Small intestine (tissue), 7 donors: ENCODE data around the gene CHKB. TPM values are rescaled to one million over a fixed set of nuclear protein-coding genes. Genes with fewer than 3 reads are reported as not detected.

ENCODE experiments used
- DNase-seq, 2 donors: peaks; one replicate each; pipeline versions ENCODE4 v3.0.0 to v3.0.0-alpha.2; 2013
- FAIRE-seq: peaks from 2 replicates; lab custom pipeline; 2012; peaks lifted over from hg19 to GRCh38; lab: Jason Lieb, UNC
- H3K27ac ChIP-seq, 3 donors: one replicate each; pipeline ENCODE4 v1.5.1; 2013; ENCODE audit warnings: low read length in 2 of 3, mild to moderate bottlenecking in 2 of 3, control low read depth in 1 of 3, inconsistent platforms in 1 of 3, low read depth in 1 of 3, moderate library complexity in 1 of 3
- H3K27me3 ChIP-seq, 3 donors: one replicate each; pipeline ENCODE4 v1.6.1; 2013; ENCODE audit warnings: low read length in 3 of 3, inconsistent platforms in 1 of 3; ENCODE audit not compliant: control insufficient read depth in 3 of 3, insufficient read depth in 3 of 3
- H3K36me3 ChIP-seq, 3 donors: one replicate each; pipeline ENCODE4 v1.6.1; 2013; ENCODE audit warnings: low read length in 3 of 3, inconsistent platforms in 1 of 3, low read depth in 1 of 3, mild to moderate bottlenecking in 1 of 3, moderate library complexity in 1 of 3; ENCODE audit not compliant: control insufficient read depth in 3 of 3, insufficient read depth in 2 of 3
- H3K4me1 ChIP-seq, 3 donors: one replicate each; pipeline ENCODE4 v1.6.1; 2013; ENCODE audit warnings: low read length in 2 of 3, inconsistent platforms in 1 of 3, low read depth in 1 of 3, mild to moderate bottlenecking in 1 of 3, moderate library complexity in 1 of 3; ENCODE audit not compliant: control insufficient read depth in 3 of 3, insufficient read depth in 2 of 3
- H3K4me3 ChIP-seq, 3 donors: one replicate each; pipeline ENCODE4 v1.5.1; 2013; ENCODE audit warnings: low read length in 3 of 3, control low read depth in 1 of 3, inconsistent platforms in 1 of 3, low read depth in 1 of 3, mild to moderate bottlenecking in 1 of 3, moderate library complexity in 1 of 3
- H3K9me3 ChIP-seq, 2 donors: one replicate each; pipeline ENCODE4 v1.6.1; 2013; ENCODE audit warnings: low read depth in 1 of 2, low read length in 1 of 2; ENCODE audit not compliant: control insufficient read depth in 2 of 2, insufficient read depth in 1 of 2
- WGBS, 3 donors: extraction: QIAGEN DNeasy Blood & Tissue Kit; methylation state at CpG; one replicate each; pipeline ENCODE4 v1.1.7; 2013; 5-methylcytosine and 5-hydroxymethylcytosine counted together
- polyA plus RNA-seq, 4 donors: library from polyadenylated mRNA; stranded (reverse) in 3 of 4; unstranded in 1 of 4; fragments of 200-250 nt in 3 of 4; fragments of 120-200 nt in 1 of 4; gene quantifications; one replicate each; pipeline versions ENCODE4 v1.2.1 to v1.2.3, GENCODE V29; 2013
- donor health status: healthy with polysubstance abuse.
- donor health status: control.
- donor health status: control.
- donor health status: Bipolar disorder and iron deficiency.
- donor health status: healthy.

CHKB gene
- polyA plus RNA-seq, 4 donors, result 61.2 to 371 (median 223) TPM

GRCh38 chr22:50561401-50562358 is 21.0 kb downstream of the CHKB start:
- DNase-seq, result no peak
- no peak overlapping the region for H3K4me3 ChIP-seq
- 51 to 66% (median 62%) methylated on average over 22 to 30 of the region's 34 CpGs for WGBS, 3 donors
- peaks cover 0 to 10% (median 0%) of the 10 kb centered on the region in 3 donors for H3K27me3 ChIP-seq
- no peaks in the 10 kb centered on the region for H3K36me3 ChIP-seq
- no peaks in the 10 kb centered on the region for H3K9me3 ChIP-seq
- no peak overlapping the region for H3K27ac ChIP-seq
- peaks cover 0 to 8% (median 6%) of the 10 kb centered on the region in 3 donors for H3K4me1 ChIP-seq
- no peak for FAIRE-seq

- no peak overlapping the region for H3K4me3 ChIP-seq
- no peaks in the 10 kb centered on the region for H3K36me3 ChIP-seq
- H3K27ac ChIP-seq, result no peak overlapping the region
- WGBS, 3 donors, result 82 to 96% (median 92%) methylated on average over 3 of the region's 3 CpGs
- peaks cover 0 to 8% (median 6%) of the 10 kb centered on the region in 3 donors for H3K4me1 ChIP-seq
- DNase-seq (no peak), FAIRE-seq (no peak)
- peaks cover 0 to 13% (median 0%) of the 10 kb centered on the region in 3 donors for H3K27me3 ChIP-seq
- no peaks in the 10 kb centered on the region for H3K9me3 ChIP-seq
Observed at GRCh38 chr22:50560034-50560433, 22.6 kb downstream of the CHKB start.

GRCh38 chr22:50556703-50557102 is 25.9 kb downstream of the CHKB start:
- WGBS, 3 donors, result 84 to 93% (median 93%) methylated on average over 5 of the region's 5 CpGs
- Histone ChIP-seq H3K4me3 (no peak overlapping the region), H3K4me1 (no peaks in the 10 kb centered on the region), H3K9me3 (no peaks in the 10 kb centered on the region), H3K27me3 (peaks cover 0 to 13% (median 0%) of the 10 kb centered on the region in 3 donors), H3K27ac (no peak overlapping the region), H3K36me3 (no peaks in the 10 kb centered on the region)
- FAIRE-seq, result no peak
- DNase-seq, result no peak

GRCh38 chr22:50553310-50553709 is 29.3 kb downstream of the CHKB start:
- Histone ChIP-seq H3K4me3 (no peak overlapping the region), H3K36me3 (no peaks in the 10 kb centered on the region)

DNA sequence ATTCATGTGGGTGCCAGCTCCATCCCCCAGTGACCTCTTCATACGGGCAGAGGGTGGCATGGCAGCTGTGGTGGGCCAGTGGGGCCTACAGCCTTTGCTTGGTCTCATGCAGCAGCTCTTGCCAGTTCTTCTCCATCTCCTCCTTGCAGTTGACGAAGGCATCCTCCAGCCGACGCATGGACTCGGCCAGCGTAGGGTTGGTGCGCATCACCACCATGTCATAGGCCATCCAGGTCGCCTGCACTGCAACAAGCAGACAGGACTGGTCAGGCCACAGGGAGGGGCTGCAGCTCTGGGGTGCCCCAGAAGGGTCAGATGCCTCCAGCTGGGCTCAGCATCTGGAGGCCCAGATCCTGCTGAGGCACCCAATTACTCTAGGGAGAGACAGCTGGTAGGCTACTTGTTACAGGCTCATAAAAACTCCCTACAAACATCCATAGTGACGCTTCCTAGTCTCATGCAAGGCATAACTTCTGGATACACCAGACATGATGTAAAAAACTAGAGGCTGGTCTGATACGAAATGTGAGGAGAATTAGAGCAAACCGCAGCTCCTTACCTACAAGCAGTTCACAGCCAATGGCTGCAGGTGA is 31.4 kb downstream of the CHKB start:
- Histone ChIP-seq H3K36me3 (no peaks in the 10 kb centered on the region), H3K4me1 (peaks cover 0 to 4% (median 0%) of the 10 kb centered on the region in 3 donors), H3K9me3 (no peaks in the 10 kb centered on the region), H3K27ac (no peak overlapping the region), H3K4me3 (no peak overlapping the region), H3K27me3 (peaks cover 0 to 41% (median 0%) of the 10 kb centered on the region in 3 donors)
- 90 to 95% (median 93%) methylated on average over 11 of the region's 11 CpGs for WGBS, 3 donors
- no peak for FAIRE-seq
- DNase-seq, result no peak

More at GRCh38 chr22:50553310-50553709, 29.3 kb downstream of the CHKB start:
- Histone ChIP-seq H3K4me1 (peaks cover 0 to 4% (median 0%) of the 10 kb centered on the region in 3 donors), H3K9me3 (no peaks in the 10 kb centered on the region), H3K27me3 (peaks cover 0 to 23% (median 0%) of the 10 kb centered on the region in 3 donors), H3K27ac (no peak overlapping the region)
- FAIRE-seq, result no peak
- WGBS, 3 donors, result 77 to 91% (median 84%) methylated on average over 8 of the region's 8 CpGs
- no peak for DNase-seq

DNA sequence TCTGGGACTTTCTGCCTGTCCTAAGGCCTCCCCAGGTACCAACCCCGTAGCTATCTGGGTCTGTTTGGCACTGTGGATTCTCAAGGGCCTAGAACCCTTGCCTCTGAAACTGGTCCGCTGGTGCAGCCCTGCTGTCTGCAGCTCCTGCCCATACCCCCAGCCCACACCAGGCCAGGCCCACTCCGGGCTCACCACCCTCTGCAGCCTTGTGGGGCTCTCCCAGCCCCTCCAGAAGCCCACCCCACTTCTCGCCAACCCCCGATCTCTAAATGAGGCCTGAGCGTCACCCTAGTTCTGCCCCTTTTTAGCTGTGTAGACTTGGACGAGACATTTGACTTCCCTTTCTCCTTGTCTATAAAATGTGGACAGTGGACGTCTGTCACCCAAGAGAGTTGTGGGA is 32.3 kb downstream of the CHKB start:
- no peak for FAIRE-seq
- 91 to 94% (median 94%) methylated on average over 8 of the region's 8 CpGs for WGBS, 3 donors

DNA sequence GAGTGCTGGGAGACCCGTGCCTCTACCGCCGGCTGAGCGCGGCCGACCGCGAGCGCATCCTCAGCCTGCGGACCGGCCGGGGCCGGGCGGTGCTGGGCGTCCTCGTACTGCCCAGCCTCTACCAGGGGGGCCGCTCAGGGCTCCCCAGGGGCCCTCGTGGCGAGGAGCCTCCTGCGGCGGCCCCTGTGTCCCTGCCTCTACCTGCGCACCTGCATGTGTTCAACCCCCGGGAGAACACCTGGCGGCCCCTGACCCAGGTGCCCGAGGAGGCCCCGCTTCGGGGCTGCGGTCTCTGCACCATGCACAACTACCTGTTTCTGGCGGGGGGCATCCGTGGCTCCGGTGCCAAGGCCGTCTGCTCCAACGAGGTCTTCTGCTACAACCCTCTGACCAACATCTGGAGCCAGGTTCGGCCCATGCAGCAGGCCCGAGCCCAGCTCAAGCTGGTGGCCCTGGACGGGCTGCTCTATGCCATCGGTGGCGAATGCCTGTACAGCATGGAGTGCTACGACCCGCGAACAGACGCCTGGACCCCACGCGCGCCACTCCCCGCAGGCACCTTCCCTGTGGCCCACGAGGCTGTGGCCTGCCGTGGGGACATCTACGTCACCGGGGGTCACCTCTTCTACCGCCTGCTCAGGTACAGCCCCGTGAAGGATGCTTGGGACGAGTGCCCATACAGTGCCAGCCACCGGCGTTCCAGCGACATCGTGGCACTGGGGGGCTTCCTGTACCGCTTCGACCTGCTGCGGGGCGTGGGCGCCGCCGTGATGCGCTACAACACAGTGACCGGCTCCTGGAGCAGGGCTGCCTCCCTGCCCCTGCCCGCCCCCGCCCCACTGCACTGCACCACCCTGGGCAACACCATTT is 33.5 kb downstream of the CHKB start:
- Histone ChIP-seq H3K36me3 (no peaks in the 10 kb centered on the region), H3K9me3 (no peaks in the 10 kb centered on the region), H3K4me3 (peak overlapping the region in 2 of 3 donors; percentile 35 to 40), H3K27me3 (peaks cover 0 to 59% (median 0%) of the 10 kb centered on the region in 3 donors), H3K27ac (peak overlapping the region in 2 of 3 donors; percentile 36 to 61), H3K4me1 (peaks cover 0 to 10% (median 0%) of the 10 kb centered on the region in 3 donors)
- FAIRE-seq (no peak), DNase-seq (no peak)
- WGBS, 3 donors, result 56 to 72% (median 60%) methylated on average over 41 to 68 of the region's 68 CpGs

More for the DNA sequence above, 32.3 kb downstream of the CHKB start:
- Histone ChIP-seq H3K27ac (no peak overlapping the region), H3K9me3 (no peaks in the 10 kb centered on the region), H3K36me3 (no peaks in the 10 kb centered on the region), H3K4me3 (no peak overlapping the region), H3K4me1 (peaks cover 0 to 4% (median 0%) of the 10 kb centered on the region in 3 donors), H3K27me3 (peaks cover 0 to 48% (median 0%) of the 10 kb centered on the region in 3 donors)
- DNase-seq, result no peak
